Measurements from ENCODE around the gene IFTAP. TPM values are rescaled to one million over a fixed set of nuclear protein-coding genes. Genes with fewer than 3 reads are reported as not detected.
"Not testable (repeated sequence)": the region's sequence is repeated elsewhere in the genome, so short reads cannot be mapped to it uniquely, and the experiment has no call there.

The IFTAP gene, protein sequence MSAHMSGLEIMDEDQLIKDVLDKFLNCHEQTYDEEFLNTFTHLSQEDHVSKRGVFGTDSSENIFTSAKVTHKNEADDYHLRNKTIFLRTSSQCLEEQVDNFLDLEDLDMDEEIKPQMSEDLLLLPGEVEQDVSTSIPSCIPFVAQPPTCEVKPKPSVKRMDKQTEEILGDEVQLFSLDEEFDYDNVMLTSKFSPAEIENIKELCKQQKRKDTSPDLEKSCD
- total RNA-seq: 11.6 TPM

DNA sequence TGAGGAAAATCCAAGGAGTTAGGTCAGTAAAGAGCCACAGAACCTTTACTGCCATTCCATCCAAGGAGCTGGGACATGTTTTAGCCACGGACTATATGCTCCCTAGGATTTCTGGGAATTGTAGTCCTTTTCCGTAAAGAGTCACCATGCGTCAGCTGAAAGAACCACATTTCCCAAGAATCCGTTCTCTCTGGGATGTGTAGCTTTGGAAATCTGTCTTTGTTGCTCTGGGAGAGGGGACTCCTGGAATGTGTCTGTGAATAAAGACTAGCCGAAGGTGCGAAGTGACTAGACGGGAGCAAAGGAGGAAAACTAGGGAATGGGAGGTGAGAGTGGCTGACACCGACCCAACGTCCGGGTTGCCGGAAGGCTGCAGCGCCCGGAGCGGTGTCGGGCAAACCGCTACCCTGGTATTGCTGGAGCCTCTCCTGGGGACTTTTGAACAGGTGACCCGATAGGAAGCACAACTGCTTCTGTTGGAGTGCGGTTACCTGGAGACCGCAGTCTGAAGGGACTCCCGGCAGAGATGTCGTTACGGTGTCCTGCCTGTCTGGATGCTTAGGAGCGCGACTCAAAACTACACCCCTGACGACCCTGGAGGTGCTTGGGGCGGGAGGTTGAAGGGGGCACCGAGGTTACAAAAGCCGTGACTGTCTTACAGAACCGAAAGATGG lies at the start of gene IFTAP:
Gene IFTAP, plus strand, starts transcription at position 187 of the 674 bp plus-strand sequence. CDS start 15,602 bp downstream, outside the sequence.
- peak; percentile 63 for DNase-seq (ENCODE audit: low spot score)

DNA sequence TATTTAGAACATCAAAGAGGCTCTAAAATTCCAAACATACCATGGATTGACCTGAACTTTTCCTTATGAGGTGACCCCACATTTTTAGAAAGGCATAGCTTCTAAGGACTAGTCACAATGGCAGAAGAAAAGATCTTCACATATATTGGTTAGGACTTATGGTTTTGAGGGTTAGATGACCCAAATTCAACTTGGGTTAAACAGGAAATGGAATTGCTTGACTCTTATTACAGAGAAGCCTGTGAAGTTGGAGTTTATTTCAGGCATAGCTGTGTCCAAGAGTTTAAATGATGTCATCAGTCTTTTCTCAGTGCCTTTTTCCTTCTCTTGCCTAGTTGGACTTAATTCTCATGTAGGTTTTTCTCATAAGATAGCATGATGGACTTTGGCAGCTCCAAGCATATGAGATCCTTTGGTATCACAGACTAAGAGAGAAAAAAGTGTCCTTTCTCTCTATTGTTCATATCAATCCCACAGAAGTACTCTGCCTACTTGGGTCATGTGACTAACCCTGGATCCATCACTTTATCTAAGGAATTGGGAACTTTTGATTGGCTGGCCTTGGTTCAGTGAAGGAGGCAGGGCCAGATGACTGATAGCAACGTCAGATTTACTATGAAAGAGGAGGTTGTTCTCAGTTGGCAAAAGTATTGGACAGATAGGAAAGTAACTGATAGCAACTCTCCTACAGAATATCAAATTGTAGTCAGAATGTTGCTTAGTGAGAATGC lies 43.8 kb upstream of the IFTAP start:
- DNase-seq (ENCODE audit: low spot score): no peak

DNA sequence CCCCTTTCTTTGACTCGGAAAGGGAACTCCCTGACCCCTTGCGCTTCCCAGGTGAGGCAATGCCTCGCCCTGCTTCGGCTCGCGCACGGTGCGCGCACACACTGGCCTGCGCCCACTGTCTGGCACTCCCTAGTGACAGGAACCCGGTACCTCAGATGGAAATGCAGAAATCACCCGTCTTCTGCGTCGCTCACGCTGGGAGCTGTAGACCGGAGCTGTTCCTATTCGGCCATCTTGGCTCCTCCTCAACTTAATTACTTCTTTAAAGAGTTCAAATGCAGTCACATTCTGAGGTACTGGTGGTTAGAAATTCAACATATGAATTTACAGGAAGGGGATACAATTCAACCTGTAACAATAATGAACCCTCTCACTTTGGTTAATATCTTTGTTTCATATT lies 36.9 kb upstream of the IFTAP start:
- not testable (repeated sequence) for DNase-seq (ENCODE audit: low spot score)

DNA sequence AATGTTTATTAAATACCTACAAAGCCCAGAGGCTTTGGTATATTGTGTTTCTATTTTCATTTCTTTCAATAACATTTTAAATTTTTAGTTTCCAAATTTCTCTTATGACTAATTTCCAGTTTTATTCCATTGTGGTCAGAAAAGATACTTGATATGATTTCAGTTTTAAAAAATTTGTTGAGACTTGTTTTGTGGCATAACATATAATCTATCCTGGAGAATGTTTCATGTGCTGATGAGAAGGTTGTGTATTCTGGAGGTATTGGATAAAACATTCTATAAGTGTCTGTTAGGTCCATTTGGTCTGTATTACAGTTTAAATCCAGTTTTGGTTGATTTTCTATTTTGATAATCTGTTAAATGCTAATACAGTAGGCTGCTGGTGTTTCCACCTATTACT lies 36.3 kb upstream of the IFTAP start:
- DNase-seq (ENCODE audit: low spot score): no peak

DNA sequence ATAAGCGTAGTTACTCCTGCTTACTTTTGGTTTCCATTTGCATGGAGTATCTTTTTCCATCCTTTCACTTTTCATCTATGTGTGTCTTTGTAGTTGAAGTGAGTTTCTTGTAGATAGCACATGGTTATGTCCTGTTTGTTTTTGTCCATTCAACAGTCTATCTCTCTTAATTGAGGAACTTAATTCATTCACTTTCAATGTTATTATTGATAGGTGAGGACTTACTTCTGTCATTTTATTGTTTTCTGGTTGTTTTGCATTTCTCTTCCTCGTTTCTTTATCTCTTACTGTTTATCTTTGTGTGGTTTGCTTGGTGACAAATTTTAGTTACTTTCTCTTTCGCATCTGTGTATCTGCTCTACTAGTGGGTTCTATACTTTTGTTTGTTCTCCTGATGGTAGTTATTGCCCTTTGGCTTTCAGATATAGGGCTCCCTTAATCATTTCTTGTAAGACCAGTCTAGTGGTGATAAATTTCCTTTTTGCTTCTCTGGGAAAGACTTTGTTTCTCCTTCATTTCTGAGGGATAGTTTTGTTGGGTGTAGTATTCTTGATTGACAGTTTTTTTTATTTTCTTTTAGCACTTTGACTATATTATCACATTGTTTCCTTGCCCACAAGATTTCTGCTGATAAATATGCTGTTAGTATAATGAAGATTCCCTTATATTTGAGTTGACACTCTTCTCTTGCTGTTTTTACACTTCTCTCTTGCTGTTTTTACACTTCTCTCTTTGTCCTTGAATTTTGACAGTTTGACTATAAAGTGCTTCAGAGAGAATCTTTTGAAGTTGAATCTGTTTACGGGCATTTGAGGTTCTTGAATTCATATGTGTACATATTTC lies 35.5 kb upstream of the IFTAP start:
- DNase-seq (ENCODE audit: low spot score): no peak

DNA sequence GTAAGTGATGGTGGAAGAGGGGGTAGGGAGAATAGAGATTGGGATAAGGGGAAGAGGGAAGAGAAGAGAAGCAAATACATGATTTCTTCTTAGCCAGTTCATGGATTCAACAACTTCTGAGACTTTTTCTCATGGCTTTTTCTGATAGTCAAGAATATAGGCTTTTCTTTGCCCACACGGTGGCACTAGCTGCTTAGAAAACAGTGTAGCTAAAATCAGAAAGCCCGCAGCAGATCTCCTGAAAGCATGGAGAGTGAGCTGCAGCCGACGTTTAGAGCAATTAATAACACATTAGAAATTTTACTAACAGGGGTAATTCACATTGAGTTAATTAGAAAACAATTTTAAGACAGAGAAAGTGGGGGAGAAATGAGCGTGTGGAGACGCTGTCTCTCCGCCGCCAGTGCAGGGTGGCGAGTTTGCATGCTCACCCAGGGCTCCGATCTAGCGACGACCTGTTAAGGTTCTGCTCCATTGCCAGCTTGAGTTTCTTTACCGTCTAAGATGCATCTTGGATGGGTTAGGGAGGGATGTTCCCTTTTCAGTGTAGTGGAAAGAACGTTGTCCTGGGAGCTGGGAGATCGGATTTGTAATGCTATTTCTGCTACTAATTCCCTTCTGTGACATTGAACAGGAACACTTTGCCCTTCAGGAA lies 29.8 kb upstream of the IFTAP start:
- DNase-seq (ENCODE audit: low spot score): peak; percentile 51

DNA sequence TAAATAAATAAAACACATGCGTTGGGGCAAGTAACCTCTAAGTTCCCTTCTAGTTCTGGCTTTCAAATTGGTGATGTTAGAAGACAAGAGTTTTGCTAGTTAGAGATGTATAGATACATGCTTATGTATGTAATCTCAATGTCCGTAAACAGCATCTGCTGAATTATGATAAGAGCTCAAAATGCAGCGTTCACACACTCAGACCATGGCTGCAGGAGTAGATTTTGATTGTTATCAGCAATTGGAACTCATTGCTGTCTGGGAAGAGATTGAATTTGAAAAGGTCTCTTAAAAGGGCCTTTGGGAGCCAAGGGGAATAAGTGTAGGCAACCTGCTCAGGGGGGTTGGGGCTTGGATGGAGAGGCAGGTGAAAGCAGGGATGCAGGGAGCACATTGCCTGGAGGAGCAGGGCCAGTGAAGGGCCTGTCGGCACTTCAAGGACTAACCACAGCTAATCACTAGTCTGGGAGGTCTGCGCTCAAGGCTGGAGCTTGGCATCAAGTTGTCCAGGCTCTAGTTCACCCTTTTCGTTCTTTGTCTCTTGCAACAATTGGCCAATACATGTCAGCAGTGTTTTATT lies 29.2 kb upstream of the IFTAP start:
- DNase-seq (ENCODE audit: low spot score): no peak

DNA sequence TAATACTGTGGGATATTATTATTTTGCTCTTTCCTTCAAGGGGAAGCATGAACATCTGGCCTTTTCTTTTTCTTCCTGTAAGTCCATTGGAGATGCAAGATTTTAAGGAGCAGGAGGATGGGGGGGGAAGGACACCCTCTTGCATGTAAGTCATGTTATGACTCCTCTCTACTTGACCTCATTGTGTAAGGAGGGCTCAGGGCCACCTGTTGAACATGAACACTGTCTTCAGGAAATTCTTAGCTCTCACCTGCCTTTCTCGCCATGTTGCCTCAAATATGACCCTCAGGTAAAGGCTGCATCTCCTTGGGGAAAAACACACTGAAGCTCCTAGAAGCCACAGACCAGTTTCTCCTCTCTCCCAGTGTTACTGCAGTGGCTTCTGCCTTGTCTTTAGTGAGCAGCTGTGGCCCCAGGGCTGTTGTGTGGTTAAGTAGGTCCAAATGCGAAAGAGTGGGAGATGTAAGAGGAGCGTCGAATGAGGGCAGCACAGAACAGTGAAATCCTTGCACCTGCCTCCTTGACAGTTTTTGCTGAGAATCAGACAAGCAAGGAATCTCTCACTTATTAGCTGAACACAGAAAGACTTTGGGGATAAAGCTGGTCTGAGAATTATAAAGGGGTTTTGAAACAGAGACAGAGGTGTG lies 27.8 kb upstream of the IFTAP start:
- DNase-seq (ENCODE audit: low spot score): no peak

DNA sequence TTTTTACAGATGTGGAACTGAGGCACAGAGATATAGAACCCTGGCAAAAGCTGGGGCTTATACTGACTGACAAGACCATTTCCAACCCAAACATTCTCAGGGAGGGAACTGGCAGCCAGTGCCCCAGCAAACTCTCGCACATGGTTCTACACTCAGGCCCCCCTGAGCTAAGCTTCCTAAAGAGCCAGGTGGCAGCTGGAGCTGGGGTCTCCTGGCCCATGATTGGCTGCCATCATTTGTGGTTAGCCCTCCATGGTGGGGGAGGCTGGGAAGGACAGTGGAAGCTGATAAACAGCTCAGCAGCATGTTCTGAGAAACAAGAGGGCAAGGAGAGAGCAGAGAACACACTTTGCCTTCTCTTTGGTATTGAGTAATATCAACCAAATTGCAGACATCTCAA lies 26.6 kb upstream of the IFTAP start, which contains the start of gene RAG1:
Gene RAG1, plus strand, starts transcription at position 314 of the 400 bp plus-strand sequence. CDS start 5,298 bp downstream, outside the sequence.
- no peak for DNase-seq (ENCODE audit: low spot score)

DNA sequence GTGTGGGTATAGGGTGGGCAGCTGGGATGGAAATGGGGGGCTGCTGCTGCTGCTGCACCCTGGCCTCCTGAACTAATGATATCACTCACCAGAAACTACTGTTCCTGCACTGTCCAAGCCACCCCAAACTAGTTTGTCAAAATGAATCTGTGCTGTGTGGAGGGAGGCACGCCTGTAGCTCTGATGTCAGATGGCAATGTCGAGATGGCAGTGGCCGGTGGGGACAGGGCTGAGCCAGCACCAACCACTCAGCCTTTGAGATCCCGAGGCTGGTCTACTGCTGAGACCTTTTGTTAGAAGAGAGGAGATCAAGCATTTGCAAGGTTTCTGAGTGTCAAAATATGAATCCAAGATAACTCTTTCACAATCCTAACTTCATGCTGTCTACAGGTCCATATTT lies 25.2 kb upstream of the IFTAP start:
- DNase-seq (ENCODE audit: low spot score): no peak

DNA sequence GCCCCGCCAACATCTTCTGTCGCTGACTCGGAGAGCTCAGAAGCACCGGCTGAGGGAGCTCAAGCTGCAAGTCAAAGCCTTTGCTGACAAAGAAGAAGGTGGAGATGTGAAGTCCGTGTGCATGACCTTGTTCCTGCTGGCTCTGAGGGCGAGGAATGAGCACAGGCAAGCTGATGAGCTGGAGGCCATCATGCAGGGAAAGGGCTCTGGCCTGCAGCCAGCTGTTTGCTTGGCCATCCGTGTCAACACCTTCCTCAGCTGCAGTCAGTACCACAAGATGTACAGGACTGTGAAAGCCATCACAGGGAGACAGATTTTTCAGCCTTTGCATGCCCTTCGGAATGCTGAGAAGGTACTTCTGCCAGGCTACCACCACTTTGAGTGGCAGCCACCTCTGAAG lies 19.8 kb upstream of the IFTAP start:
- no peak for DNase-seq (ENCODE audit: low spot score)

DNA sequence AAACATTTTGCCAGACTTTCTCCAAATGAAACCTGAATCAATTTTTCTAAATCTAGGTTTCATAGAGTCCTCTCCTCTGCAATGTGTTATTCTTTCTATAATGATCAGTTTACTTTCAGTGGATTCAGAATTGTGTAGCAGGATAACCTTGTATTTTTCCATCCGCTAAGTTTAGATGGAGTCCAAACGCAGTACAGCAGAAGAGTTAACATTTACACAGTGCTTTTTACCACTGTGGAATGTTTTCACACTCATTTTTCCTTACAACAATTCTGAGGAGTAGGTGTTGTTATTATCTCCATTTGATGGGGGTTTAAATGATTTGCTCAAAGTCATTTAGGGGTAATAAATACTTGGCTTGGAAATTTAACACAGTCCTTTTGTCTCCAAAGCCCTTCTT lies 16.9 kb upstream of the IFTAP start:
- no peak for DNase-seq (ENCODE audit: low spot score)

DNA sequence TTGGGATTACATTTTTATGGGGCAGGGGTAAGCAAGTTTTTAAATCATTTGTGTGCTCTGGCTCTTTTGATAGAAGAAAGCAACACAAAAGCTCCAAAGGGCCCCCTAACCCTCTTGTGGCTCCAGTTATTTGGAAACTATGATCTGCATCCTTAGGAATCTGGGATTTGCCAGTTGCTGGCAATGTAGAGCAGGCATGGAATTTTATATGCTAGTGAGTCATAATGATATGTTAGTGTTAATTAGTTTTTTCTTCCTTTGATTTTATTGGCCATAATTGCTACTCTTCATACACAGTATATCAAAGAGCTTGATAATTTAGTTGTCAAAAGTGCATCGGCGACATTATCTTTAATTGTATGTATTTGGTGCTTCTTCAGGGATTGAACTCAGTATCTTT lies 16.4 kb upstream of the IFTAP start:
- DNase-seq (ENCODE audit: low spot score): no peak

DNA sequence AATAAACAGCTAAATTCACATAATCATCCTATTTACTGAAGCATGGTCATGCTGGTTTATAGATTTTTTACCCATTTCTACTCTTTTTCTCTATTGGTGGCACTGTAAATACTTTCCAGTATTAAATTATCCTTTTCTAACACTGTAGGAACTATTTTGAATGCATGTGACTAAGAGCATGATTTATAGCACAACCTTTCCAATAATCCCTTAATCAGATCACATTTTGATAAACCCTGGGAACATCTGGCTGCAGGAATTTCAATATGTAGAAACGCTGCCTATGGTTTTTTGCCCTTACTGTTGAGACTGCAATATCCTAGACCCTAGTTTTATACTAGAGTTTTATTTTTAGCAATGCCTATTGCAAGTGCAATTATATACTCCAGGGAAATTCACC lies 15.8 kb upstream of the IFTAP start:
- DNase-seq (ENCODE audit: low spot score): no peak

DNA sequence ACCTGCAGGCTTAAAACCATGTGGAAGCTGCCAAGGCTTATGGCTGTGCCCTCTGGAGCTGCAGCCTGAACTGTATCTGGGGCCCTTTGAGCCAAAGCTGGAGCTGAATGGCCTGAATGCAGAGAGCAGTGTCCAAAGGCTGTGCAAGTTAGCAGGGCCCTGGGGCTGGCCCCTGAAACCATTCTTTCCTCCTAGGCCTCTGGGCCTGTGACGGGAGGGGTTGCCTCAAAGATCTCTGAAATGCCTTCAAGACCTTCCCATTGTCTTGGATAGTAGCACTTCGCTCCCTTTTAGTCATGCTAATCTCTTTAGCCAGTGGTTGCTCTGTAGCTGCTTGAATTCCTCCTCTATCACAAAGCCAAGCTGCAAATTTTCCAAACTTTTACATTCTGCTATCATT lies 12.8 kb upstream of the IFTAP start:
- DNase-seq (ENCODE audit: low spot score): no peak

DNA sequence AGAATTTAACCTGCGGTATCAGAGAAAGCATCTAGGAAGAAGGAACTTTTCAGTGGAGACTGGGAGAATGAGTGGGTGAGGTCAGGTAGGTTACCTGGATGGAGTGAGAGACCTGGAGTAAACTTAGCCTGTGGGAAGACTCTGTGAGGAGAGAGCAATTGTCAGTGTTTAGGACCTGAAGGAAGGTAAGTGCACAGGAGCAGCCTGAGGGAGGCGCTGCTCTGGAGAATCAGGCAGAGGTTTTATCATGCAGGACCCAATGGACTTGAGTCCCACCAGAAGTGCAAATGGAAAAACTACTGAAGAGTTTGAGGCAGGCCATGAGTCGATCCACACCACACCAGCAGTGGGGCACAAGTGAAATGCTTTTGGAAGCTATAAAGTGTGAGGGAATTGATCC lies 10.6 kb upstream of the IFTAP start:
- DNase-seq (ENCODE audit: low spot score): no peak

DNA sequence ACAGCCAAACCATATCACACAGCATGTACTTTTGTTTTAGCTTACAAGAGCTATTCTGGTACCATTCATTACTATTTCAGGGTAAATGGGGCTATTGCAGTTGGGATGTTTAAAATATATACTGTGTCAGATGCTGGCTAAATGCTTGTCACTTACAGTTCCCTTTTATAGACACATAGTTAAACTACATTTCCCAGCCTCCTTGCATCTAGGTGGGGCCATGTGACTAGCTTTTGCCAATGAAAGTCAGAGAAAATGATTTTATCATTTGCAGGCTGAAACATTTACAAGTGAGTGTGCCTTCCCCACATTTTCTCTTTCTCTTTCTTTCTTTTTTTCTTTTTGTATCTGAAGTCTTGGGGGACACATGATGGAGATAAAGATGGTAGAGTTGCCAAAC lies 7.8 kb upstream of the IFTAP start:
- DNase-seq (ENCODE audit: low spot score): no peak

DNA sequence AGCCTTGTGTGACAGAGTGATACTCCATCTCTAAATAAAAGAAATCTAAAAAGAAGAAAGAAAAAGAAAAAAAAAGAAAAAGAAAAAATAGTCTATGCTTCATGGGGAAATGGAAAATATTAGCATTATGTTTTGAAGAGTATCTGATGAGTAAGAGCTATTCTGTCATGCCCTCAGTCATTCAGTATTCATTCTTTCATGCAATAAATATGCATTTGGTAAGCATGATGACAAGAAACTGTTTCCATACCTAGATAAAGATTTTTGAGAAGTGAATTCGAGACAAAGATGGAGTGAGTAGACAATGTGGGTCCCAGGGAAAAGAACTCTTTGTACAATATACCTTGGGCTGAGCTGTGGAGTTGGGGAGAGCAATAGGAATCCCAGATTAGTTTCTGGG lies 6.2 kb upstream of the IFTAP start:
- DNase-seq (ENCODE audit: low spot score): no peak

DNA sequence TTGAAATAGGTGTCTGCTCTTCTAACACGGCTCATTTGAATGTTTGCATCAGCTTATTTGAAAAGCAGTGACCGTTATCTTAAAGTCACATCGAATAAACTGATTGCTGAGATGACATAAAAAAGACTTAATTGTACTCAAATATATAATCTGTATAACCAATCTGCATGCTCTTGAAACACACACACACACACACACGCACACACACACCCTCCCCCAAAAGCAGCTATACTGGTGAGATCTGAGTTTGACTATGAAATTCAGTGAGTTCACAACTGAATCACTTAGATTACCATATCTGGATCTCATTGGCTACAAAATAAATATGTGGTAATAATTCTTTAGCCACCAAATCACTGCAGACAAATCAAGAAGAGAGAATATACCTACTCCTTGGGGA lies 3.8 kb upstream of the IFTAP start:
- DNase-seq (ENCODE audit: low spot score): no peak

DNA sequence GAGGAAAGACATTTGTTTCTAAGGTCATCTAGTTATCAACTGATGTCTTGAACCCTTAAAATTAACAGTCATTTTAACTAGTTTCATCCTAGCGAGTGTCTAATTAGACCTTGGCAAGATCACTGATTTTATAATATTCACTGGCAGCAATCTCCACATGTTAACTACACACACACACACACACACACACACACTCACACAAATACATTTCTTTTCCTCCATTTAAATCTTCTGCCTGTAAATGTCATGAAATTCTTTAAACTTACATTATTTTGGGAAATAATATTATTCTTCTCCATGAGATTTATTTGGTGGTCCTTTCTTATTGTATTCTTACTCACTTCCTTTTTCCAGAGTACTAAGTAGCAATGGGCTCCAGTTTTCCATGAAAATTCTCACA lies 2.9 kb upstream of the IFTAP start:
- DNase-seq (ENCODE audit: low spot score): no peak

DNA sequence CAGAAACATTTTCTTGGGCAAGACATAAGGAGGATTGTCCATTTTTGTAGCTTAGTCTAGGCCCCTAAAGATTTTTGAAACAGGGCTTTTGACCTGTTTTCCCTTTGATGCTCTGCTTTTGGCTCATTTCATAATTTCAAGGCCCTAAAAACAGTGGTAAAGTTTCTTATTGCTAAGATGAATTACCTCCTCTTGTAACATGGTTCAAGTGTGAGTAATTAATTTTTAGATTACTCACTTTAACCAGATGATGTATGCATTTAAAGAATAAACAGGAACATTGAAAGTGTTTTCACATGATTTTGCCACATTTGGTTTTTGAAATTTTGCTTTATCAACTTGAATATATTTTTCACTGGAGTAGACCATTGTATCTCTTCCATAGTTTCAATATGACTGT lies 2.6 kb downstream of the IFTAP start:
- DNase-seq (ENCODE audit: low spot score): no peak
